Measurements from ENCODE around the gene IL6R. TPM values are rescaled to one million over a fixed set of nuclear protein-coding genes. Genes with fewer than 3 reads are reported as not detected.
"Not testable (repeated sequence)": the region's sequence is repeated elsewhere in the genome, so short reads cannot be mapped to it uniquely, and the experiment has no call there.

Gene IL6R
- total RNA-seq, 1 experiment from 2014 or later: 13.8 TPM

DNA sequence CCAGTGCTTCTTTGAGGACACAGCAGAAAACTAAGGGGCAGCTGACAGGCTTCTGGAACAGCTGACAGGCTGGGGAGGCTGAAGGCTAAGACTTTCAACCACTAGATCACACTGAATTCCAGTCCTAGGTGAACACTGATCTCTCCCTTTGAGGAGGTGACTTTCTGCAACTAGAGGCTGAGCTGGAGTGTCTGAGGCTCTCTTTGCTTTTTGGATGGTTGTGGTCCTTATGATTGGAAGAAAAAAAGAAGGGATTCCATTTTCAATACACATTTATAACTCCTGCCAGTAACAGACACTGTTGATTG lies 1.4 kb downstream of the IL6R start:
- DNase-seq (ENCODE audit: low read depth): no peak

- no peak for DNase-seq (ENCODE audit: low read depth)
These were observed 1.7 kb downstream of the IL6R start for GRCh38 chr1:154406886-154407197.

GRCh38 chr1:154407198-154408091 lies 2.3 kb downstream of the IL6R start:
- DNase-seq (ENCODE audit: low read depth): no peak

DNA sequence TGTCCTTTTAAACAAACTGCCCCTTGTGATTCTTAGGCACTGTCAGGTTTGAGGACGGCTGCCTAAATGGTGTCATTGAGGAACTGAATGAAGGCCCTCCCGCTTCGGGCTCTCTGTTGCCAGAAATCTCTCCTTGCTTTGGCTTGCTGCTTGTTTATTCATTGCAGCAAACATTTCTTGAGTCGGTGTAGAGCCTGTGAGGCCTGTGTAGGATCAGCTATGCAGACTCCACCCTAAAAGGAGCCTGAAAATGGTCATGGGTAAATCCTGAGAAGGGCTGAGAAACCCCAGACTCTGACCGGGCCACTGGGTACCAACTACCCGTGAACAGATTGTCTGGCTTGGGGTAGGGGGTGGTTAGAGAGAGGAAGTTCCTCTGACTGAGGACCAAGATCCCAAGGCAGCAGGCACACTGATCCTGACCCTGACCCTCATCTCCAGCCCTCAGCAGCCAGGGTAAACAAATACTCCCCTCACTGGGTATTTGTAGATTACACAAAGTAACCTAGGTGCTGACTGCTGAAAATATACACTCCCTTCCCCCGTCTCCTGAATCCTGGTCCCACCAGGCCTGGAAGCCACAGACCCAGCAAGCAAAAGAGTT lies 3.1 kb downstream of the IL6R start:
- DNase-seq (ENCODE audit: low read depth): no peak

GRCh38 chr1:154410185-154410827 lies 5.2 kb downstream of the IL6R start:
- DNase-seq (ENCODE audit: low read depth): no peak

- no peak for DNase-seq (ENCODE audit: low read depth)
These were observed 6.4 kb downstream of the IL6R start for GRCh38 chr1:154411525-154411924.

GRCh38 chr1:154413177-154413783 lies 8.1 kb downstream of the IL6R start:
- no peak for DNase-seq (ENCODE audit: low read depth)

DNA sequence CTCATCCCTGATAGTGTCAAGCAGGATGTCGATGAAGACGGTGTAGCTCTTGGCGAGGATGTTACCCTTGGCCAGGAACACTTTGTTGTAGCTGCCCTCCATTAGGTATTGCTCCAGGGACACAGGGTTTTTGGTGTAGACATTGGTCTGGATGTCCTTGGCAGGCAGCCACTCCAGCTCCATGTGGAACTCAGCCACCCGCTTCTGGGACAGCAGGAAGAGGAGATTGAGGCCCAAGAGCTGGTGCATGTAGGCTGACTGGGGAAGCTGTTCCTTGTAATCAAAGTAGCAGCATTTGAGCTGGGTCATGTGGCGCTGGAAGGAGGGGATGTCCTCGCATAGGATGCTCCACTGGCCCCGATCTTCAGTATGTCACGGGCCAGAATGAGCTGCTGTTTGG lies 9.5 kb downstream of the IL6R start:
- no peak for DNase-seq (ENCODE audit: low read depth)

DNA sequence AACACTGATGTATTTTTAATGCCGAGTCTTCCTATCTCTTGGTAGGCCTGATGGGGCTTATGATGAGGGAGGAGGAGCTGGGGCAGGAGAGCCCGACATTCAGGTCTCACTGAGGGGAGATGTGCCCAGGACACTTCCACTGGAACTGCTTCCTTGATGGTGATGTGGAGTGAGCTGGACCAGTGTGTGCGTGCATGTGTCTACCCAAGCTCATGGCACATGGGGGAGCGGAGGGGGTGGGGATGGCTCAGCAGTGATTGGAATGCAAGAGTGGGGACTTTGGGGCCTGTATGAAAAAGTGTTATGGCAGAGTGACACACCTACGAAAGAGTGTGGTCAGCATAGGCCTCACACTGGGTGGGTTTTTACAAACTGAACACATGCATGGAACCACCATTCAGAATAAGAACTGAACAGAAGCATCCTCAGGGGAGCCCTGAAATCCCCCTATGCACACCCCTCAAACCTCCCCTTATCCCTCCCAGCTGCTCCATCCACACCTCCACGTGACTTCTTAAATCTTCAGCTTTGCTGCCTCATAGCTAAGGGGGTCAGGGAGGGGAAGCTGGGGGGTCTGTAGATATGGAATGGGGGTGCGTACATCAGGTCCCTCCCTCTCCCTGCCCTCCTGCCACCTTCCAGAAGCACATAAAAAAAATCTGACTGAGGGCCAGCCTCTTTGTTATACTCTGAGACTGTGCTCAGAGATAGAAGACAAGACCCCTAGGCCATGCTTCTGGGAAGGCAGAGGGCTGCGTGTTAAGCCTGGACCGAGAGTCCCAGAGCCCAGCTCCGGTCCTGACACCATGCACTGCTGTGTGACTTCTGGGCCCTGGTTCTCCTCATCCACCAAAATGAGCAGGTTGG lies 11.6 kb downstream of the IL6R start:
- no peak for DNase-seq (ENCODE audit: low read depth)

- DNase-seq (ENCODE audit: low read depth): no peak
These were observed 12.1 kb downstream of the IL6R start for GRCh38 chr1:154417338-154417608.

- peak; percentile 56 for DNase-seq (ENCODE audit: low read depth)
These were observed 13.1 kb downstream of the IL6R start for GRCh38 chr1:154418062-154418921.

GRCh38 chr1:154418923-154419619 lies 13.9 kb downstream of the IL6R start:
- DNase-seq (ENCODE audit: low read depth): no peak

- peak; percentile 93 for DNase-seq (ENCODE audit: low read depth)
These were observed 14.8 kb downstream of the IL6R start for GRCh38 chr1:154419620-154420571.

DNA sequence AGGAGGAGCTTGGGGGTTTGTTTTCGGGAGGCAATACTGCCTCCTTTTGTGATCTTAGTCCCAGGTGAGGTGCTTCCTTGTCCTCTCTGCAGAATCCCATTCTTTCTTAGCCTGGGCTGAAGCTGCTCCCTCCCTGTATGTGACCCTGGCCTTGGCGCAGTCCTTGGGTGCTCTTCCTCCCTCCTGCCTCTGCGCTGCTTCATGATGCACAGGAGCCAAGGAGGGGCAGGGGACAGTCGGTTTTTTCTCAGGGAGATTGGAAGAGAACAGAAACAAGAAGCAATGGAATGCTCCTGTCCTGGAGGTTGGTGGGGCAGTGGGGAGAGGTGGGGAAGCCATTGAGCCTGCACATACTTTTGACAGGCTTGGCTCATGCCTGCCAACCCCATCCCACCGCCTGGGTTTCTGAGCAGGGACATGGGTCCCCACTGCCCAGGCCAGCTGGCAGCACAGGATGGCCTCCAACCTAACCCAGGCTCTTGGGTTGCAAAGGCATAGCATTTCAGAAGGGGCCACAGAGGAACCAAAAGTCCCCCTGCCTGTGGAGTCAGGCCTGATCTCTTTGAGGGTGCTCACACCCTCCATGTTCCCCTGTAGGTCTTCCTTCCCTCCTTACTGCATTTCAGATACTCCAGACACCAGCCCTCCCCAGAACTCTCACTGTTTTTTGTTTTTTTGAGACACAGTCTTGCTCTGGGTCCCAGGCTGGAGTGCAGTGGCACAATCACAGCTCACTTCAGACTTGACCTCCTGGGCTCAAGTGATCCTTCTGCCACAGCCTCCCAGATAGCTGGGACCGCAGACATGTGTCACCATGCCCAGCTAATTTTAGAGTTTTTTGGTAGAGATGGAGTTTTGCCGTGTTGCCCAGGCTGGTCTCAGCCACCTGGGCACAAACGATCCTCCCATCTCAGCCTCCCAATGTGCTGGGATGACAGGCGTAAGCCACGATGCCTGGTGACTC lies 16.1 kb downstream of the IL6R start:
- DNase-seq (ENCODE audit: low read depth): no peak

GRCh38 chr1:154422049-154422448 lies 16.9 kb downstream of the IL6R start:
- DNase-seq (ENCODE audit: low read depth): not testable (repeated sequence)

DNA sequence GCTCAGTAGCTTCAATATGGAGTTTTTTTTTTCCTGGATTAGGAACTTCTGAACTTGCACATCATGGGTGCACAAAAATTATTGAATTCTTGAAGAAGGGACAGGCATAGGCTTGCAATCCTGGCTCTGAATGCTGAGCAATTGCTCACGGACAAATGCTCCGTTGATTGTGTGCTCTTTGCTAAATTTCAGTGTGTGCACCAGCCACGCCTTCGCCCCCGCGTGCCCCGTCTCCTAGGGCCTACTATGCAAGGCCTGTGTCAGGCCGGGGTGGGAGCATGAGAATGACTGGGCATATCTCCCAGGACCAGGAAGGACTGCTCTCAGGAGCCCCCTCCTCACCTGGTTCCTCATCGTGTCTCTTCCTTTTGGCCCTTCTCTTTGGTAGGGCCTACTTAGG lies 17.4 kb downstream of the IL6R start:
- no peak for DNase-seq (ENCODE audit: low read depth)

GRCh38 chr1:154423304-154423987 lies 18.3 kb downstream of the IL6R start:
- peak; percentile 73 for DNase-seq (ENCODE audit: low read depth)

Measured in HT1080 (cell line).